ENCODE results near the gene SEMA3C. TPM values are rescaled to one million over a fixed set of nuclear protein-coding genes. Genes with fewer than 3 reads are reported as not detected.

Gene SEMA3C
- total RNA-seq, 1 experiment from 2014 or later = 13.3 TPM

GRCh38 chr7:80783186-80783677, 135.6 kb downstream of the SEMA3C start:
- no peaks in the 10 kb centered on the region for H3K36me3 ChIP-seq (ENCODE audit: insufficient read depth, low read length, poor library complexity, severe bottlenecking)
- peak; percentile 37 for DNase-seq (ENCODE audit: low spot score)
- H3K27me3 ChIP-seq (replicated peaks; ENCODE audit: insufficient read depth, low read depth, low read length, poor library complexity) = no peaks in the 10 kb centered on the region
- ChIA-PET CTCF (no interaction called here), POLR2A (ENCODE audit: low non-redundant PET) (no interaction called here)
- intact Hi-C loops (cut with micrococcal nuclease; ENCODE audit: unreplicated experiment) = no loop called here
- peaks cover 34% of the 10 kb centered on the region for H3K4me1 ChIP-seq (ENCODE audit: insufficient read depth, low read length, poor library complexity, severe bottlenecking)
- BruUV-seq (replicated peaks) = no TSS peak
- no peak overlapping the region for H3K27ac ChIP-seq (ENCODE audit: low read depth, low read length, poor library complexity, severe bottlenecking)
- H3K4me3 ChIP-seq (ENCODE audit: low read depth, low read length, poor library complexity, severe bottlenecking) = no peak overlapping the region
- TF ChIP-seq EZH2 (IDR thresholded peaks at IDR 0.05; ENCODE audit: borderline replicate concordance, low read depth, low read length, poor library complexity, severe bottlenecking) = no peak
- TF ChIP-seq, protein P1, sequence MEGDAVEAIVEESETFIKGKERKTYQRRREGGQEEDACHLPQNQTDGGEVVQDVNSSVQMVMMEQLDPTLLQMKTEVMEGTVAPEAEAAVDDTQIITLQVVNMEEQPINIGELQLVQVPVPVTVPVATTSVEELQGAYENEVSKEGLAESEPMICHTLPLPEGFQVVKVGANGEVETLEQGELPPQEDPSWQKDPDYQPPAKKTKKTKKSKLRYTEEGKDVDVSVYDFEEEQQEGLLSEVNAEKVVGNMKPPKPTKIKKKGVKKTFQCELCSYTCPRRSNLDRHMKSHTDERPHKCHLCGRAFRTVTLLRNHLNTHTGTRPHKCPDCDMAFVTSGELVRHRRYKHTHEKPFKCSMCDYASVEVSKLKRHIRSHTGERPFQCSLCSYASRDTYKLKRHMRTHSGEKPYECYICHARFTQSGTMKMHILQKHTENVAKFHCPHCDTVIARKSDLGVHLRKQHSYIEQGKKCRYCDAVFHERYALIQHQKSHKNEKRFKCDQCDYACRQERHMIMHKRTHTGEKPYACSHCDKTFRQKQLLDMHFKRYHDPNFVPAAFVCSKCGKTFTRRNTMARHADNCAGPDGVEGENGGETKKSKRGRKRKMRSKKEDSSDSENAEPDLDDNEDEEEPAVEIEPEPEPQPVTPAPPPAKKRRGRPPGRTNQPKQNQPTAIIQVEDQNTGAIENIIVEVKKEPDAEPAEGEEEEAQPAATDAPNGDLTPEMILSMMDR (conservative IDR thresholded peaks at IDR 0.05; ENCODE audit: low read depth, low read length) = no peak
- no peaks in the 10 kb centered on the region for H3K9me3 ChIP-seq (ENCODE audit: low read depth, low read length, poor library complexity, severe bottlenecking)

DNA sequence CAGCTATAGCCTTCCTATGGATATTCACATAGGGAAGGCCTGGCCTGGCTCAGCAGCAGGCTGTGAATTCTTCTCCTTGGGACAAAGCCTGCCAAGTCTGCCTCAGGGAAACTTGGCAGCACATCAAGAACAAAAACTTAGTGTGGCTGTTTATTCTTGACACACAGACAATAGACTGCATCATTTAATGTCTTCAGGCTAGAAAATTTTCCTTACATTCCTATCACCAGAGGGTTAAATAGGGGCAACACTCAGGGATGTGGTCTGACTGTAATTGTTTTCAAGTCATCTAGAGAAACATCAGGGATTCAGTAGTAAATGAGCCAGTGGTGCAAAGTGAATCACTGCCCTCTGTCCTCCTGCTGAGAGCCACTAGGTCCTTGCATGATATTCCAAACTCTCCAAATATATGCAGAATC, 137.3 kb downstream of the SEMA3C start:
- TF ChIP-seq EZH2 (IDR thresholded peaks at IDR 0.05; ENCODE audit: borderline replicate concordance, low read depth, low read length, poor library complexity, severe bottlenecking) = no peak
- TF ChIP-seq, protein P1 (conservative IDR thresholded peaks at IDR 0.05; ENCODE audit: low read depth, low read length) = no peak
- peaks cover 34% of the 10 kb centered on the region for H3K4me1 ChIP-seq (ENCODE audit: insufficient read depth, low read length, poor library complexity, severe bottlenecking)
- H3K27ac ChIP-seq (ENCODE audit: low read depth, low read length, poor library complexity, severe bottlenecking) = no peak overlapping the region
- no peaks in the 10 kb centered on the region for H3K36me3 ChIP-seq (ENCODE audit: insufficient read depth, low read length, poor library complexity, severe bottlenecking)
- BruUV-seq (replicated peaks) = no TSS peak
- intact Hi-C loops (cut with micrococcal nuclease; ENCODE audit: unreplicated experiment) = no loop called here
- no peak overlapping the region for H3K4me3 ChIP-seq (ENCODE audit: low read depth, low read length, poor library complexity, severe bottlenecking)
- ChIA-PET CTCF (no interaction called here), POLR2A (ENCODE audit: low non-redundant PET) (no interaction called here)
- H3K27me3 ChIP-seq (replicated peaks; ENCODE audit: insufficient read depth, low read depth, low read length, poor library complexity) = no peaks in the 10 kb centered on the region
- H3K9me3 ChIP-seq (ENCODE audit: low read depth, low read length, poor library complexity, severe bottlenecking) = no peaks in the 10 kb centered on the region
- DNase-seq (ENCODE audit: low spot score) = peak; percentile 65

GRCh38 chr7:80781146-80781545, 137.7 kb downstream of the SEMA3C start:
- CTCF ChIA-PET = no interaction called here
- no TSS peak for BruUV-seq (replicated peaks)
- no peak overlapping the region for H3K4me3 ChIP-seq (ENCODE audit: low read depth, low read length, poor library complexity, severe bottlenecking)
- intact Hi-C loops (cut with micrococcal nuclease; ENCODE audit: unreplicated experiment) = no loop called here
- no peaks in the 10 kb centered on the region for H3K27me3 ChIP-seq (replicated peaks; ENCODE audit: insufficient read depth, low read depth, low read length, poor library complexity)
- H3K4me1 ChIP-seq (ENCODE audit: insufficient read depth, low read length, poor library complexity, severe bottlenecking) = peaks cover 34% of the 10 kb centered on the region
- POLR2A ChIA-PET (ENCODE audit: low non-redundant PET) = no interaction called here
- H3K9me3 ChIP-seq (ENCODE audit: low read depth, low read length, poor library complexity, severe bottlenecking) = no peaks in the 10 kb centered on the region
- DNase-seq (ENCODE audit: low spot score) = no peak
- no peaks in the 10 kb centered on the region for H3K36me3 ChIP-seq (ENCODE audit: insufficient read depth, low read length, poor library complexity, severe bottlenecking)
- no peak for TF ChIP-seq EZH2 (IDR thresholded peaks at IDR 0.05; ENCODE audit: borderline replicate concordance, low read depth, low read length, poor library complexity, severe bottlenecking)
- TF ChIP-seq, protein P1 (conservative IDR thresholded peaks at IDR 0.05; ENCODE audit: low read depth, low read length) = no peak
- H3K27ac ChIP-seq (ENCODE audit: low read depth, low read length, poor library complexity, severe bottlenecking) = no peak overlapping the region

Data from A673 (cell line).